NT2/D1 (cell line): ENCODE data around the gene TRIM73.
"Not testable (repeated sequence)": the region's sequence is repeated elsewhere in the genome, so short reads cannot be mapped to it uniquely, and the experiment has no call there.

Source experiments
- SUZ12 ChIP-seq: IDR thresholded peaks from 2 replicates; pipeline ENCODE4 v1.6.1; 2011; ENCODE audit not compliant: insufficient read length, insufficient read depth; ENCODE audit errors: extremely low read depth
- YY1 ChIP-seq: IDR thresholded peaks from 2 replicates; pipeline ENCODE4 v1.6.1; 2011; ENCODE audit not compliant: insufficient read length, insufficient read depth
- ZNF274 ChIP-seq: IDR thresholded peaks from 2 replicates; pipeline ENCODE4 v1.6.1; 2011; ENCODE audit warnings: mild to moderate bottlenecking, low read depth, low read length

- TF ChIP-seq SUZ12, YY1, ZNF274: not testable (repeated sequence)
Observed at GRCh38 chr7:75414204-75414603, 18.8 kb downstream of the TRIM73 start.
